GM12878 (cell line): ENCODE results near the gene HOXC9. TPM values are rescaled to one million over a fixed set of nuclear protein-coding genes. Genes with fewer than 3 reads are reported as not detected.

ENCODE experiments used
- ATAC-seq: fragments of 200-7000 bp; cut with Tn5 transposase; 3 replicates; pipeline ENCODE4 v1.9.1; 2020; ENCODE audit warnings: mild to moderate bottlenecking, moderate library complexity
- BruUV-seq: library from RNA; stranded (reverse); fragments of 400-500 nt; replicated peaks from 2 replicates; lab custom pipeline; 2021; lab: Mats Ljungman, UMichigan
- CTCF ChIA-PET: fragments of 300-600 bp; sonication (Branson Sonifier 250); formaldehyde crosslinking; extraction: SDS; loops from one replicate; lab custom pipeline; 2021; ENCODE audit warnings: inconsistent platforms; lab: Yijun Ruan, JAX
- POLR2A ChIA-PET: fragments of 350-600 bp; formaldehyde crosslinking; extraction: SDS; loops from one replicate; lab custom pipeline; 2021; ENCODE audit warnings: inconsistent platforms; lab: Charles Lee
- RAD21 ChIA-PET: fragments of 300-600 bp; sonication (Branson Sonifier 250); formaldehyde crosslinking; loops from one replicate; lab custom pipeline; 2023; ENCODE audit warnings: antibody characterized with exemption; ENCODE audit not compliant: unreplicated experiment; lab: Charles Lee
- SMC1A ChIA-PET: fragments of 300-600 bp; sonication (Branson Sonifier 250); formaldehyde crosslinking; loops from one replicate; lab custom pipeline; 2023; ENCODE audit not compliant: unreplicated experiment, uncharacterized antibody; lab: Charles Lee
- DNase-seq: peaks from one replicate; pipeline ENCODE4 v3.0.0-alpha.2; 2011; ENCODE audit warnings: low read depth, low spot score
- FAIRE-seq: peaks from 3 replicates; lab custom pipeline; 2011; peaks lifted over from hg19 to GRCh38; lab: Jason Lieb, UNC
- H2AFZ ChIP-seq: 2 replicates; pipeline ENCODE4 v1.6.0; 2011; ENCODE audit warnings: low read depth, low read length, control low read depth; ENCODE audit not compliant: control insufficient read depth
- H3K27ac ChIP-seq: 2 replicates; pipeline ENCODE4 v1.5.1; 2011; ENCODE audit warnings: control low read depth; ENCODE audit not compliant: control insufficient read depth, insufficient read depth
- H3K27me3 ChIP-seq, 2 experiments: replicated peaks in 1 of 2; 2 replicates each; pipeline versions ENCODE4 v1.6.0 to v1.6.1; 2011; ENCODE audit warnings: low read length in 1 of 2; ENCODE audit not compliant: control insufficient read depth in 2 of 2, insufficient read depth in 2 of 2
- H3K36me3 ChIP-seq, 2 experiments: 2 replicates each; pipeline ENCODE4 v1.5.1; 2011; ENCODE audit warnings: low read length in 1 of 2; ENCODE audit not compliant: control insufficient read depth in 2 of 2, insufficient read depth in 2 of 2
- H3K4me1 ChIP-seq: 2 replicates; pipeline ENCODE4 v1.6.1; 2011; ENCODE audit warnings: mild to moderate bottlenecking, low read length, moderate library complexity, mixed read lengths; ENCODE audit not compliant: control insufficient read depth, insufficient read depth
- H3K4me2 ChIP-seq: 2 replicates; pipeline ENCODE4 v1.6.0; 2011; ENCODE audit warnings: control low read depth; ENCODE audit not compliant: control insufficient read depth, insufficient read depth
- H3K4me3 ChIP-seq: fragments of 200-600 bp; sonication (generic); 2 replicates; pipeline ENCODE4 v1.5.1; 2016
- H3K79me2 ChIP-seq: 2 replicates; pipeline ENCODE4 v1.6.0; 2011; ENCODE audit warnings: low read length; ENCODE audit not compliant: control insufficient read depth, insufficient read depth
- H3K9ac ChIP-seq: 2 replicates; pipeline ENCODE4 v1.8.0; 2011; ENCODE audit warnings: low read length, control low read depth, mixed read lengths; ENCODE audit not compliant: control insufficient read depth, insufficient read depth
- H3K9me3 ChIP-seq: replicated peaks from 3 replicates; pipeline ENCODE4 v1.5.1; 2011; ENCODE audit warnings: mild to moderate bottlenecking, low read length; ENCODE audit not compliant: control insufficient read depth, insufficient read depth
- H4K20me1 ChIP-seq: 2 replicates; pipeline ENCODE4 v1.6.0; 2011; ENCODE audit not compliant: control insufficient read depth, insufficient read depth
- FOS ChIP-seq: IDR thresholded peaks from 3 replicates; pipeline ENCODE4 v1.6.1; 2011; ENCODE audit warnings: borderline replicate concordance; ENCODE audit not compliant: insufficient read length; ENCODE audit errors: extremely low read depth
- HDAC2 ChIP-seq: fragments of 200-600 bp; sonication (generic); IDR thresholded peaks from 2 replicates; pipeline ENCODE4 v1.6.1; 2017
- IRF4 ChIP-seq: IDR thresholded peaks from 2 replicates; pipeline ENCODE4 v1.6.1; 2011; ENCODE audit warnings: low read depth, low read length
- MYB ChIP-seq: fragments of 150-350 bp; IDR thresholded peaks from 2 replicates; pipeline ENCODE4 v1.6.1; 2014; ENCODE audit warnings: mild to moderate bottlenecking, low read depth, low read length, borderline replicate concordance
- NR2C2 ChIP-seq: IDR thresholded peaks from 2 replicates; pipeline ENCODE4 v1.6.1; 2011; ENCODE audit warnings: borderline replicate concordance, low read depth; ENCODE audit not compliant: control insufficient read depth, insufficient read length
- SIX5 ChIP-seq: IDR thresholded peaks from 2 replicates; pipeline ENCODE4 v1.6.1; 2011; ENCODE audit warnings: mild to moderate bottlenecking, low read depth, low read length, moderate library complexity; ENCODE audit not compliant: severe bottlenecking
- STAT1 ChIP-seq: fragments of 450-650 bp; conservative IDR thresholded peaks from 2 replicates; pipeline ENCODE4 v1.6.1; 2014; ENCODE audit warnings: antibody characterized with exemption, mild to moderate bottlenecking
- TCF3 ChIP-seq: IDR thresholded peaks from 2 replicates; pipeline ENCODE4 v1.6.1; 2012; ENCODE audit warnings: low read depth, mild to moderate bottlenecking, low read length, borderline replicate concordance; ENCODE audit not compliant: insufficient read depth
- ZBTB40 ChIP-seq: fragments of 450-650 bp; IDR thresholded peaks from 2 replicates; pipeline ENCODE4 v1.6.1; 2016; ENCODE audit warnings: mild to moderate bottlenecking, moderate library complexity, borderline replicate concordance
- ZNF592 ChIP-seq: fragments of 450-650 bp; IDR thresholded peaks from 2 replicates; pipeline ENCODE4 v1.6.1; 2017; ENCODE audit warnings: mild to moderate bottlenecking, moderate library complexity
- WGBS: methylation state at CpG from one replicate; pipeline ENCODE4 v1.1.6; 2016; ENCODE audit warnings: low lambda C conversion rate; ENCODE audit not compliant: insufficient replicate concordance, insufficient coverage; ENCODE audit errors: missing lambda C conversion rate; 5-methylcytosine and 5-hydroxymethylcytosine counted together
- in situ Hi-C: fragments of 300-500 bp; cut with MboI; formaldehyde crosslinking; loops from 9 replicates; pipeline ENCODE4 v1.14.3; 2018; ENCODE audit warnings: mixed read lengths
- intact Hi-C: fragments of 100-400 bp; cut with micrococcal nuclease; formaldehyde crosslinking; loops from one replicate; pipeline ENCODE4 v1.14.2; 2022; ENCODE audit not compliant: unreplicated experiment
- polyA plus RNA-seq, 11 experiments: library from polyadenylated mRNA; depleted of rRNA in 4 of 11; unstranded in 6 of 11; stranded (reverse) in 5 of 11; fragments of >200 nt; fragmentation: Nextera tagmentation in 4 of 11; fragmentation: Illumina TruSeq in 1 of 11; extraction: Ambion mirVana in 4 of 11; extraction: Trizol in 1 of 11; gene quantifications; 1 replicate in 1 of 11; 2 replicates in 10 of 11; pipeline versions ENCODE4 v1.2.1 to v1.2.3, GENCODE V29; 2011 to 2016; ENCODE audit warnings: inconsistent platforms in 2 of 11, missing spikeins in 2 of 11, low read depth in 1 of 11
- total RNA-seq, 4 experiments: library from RNA; depleted of rRNA in 3 of 4; stranded (reverse); fragments of >200 nt in 3 of 4; fragmentation: Illumina TruSeq in 1 of 4; extraction: Trizol in 1 of 4; gene quantifications; 2 replicates each; pipeline versions ENCODE4 v1.2.1 to v1.2.3, GENCODE V29; 2013 to 2021

Gene HOXC9
- total and polyA plus RNA-seq, 10 of the 15 experiments (the other 5 are each of a cell fraction or from before 2014, with no cell fraction given), result not detected

- in situ Hi-C loops, result no loop called here
- H3K27ac ChIP-seq, result no peak overlapping the region
- peaks cover 32 to 55% of the 10 kb centered on the region in 2 experiments for H3K27me3 ChIP-seq
- H3K9me3 ChIP-seq, result no peaks in the 10 kb centered on the region
- WGBS, result 0% methylated on average over 4 of the region's 4 CpGs
- intact Hi-C loops, result loop anchor here (5.0 to 10.0 kb wide), 3 partner anchors 193 to 283 kb away; no protein-coding TSS in a partner anchor
- TF ChIP-seq ZBTB40, result no peak
- TF ChIP-seq TCF3, result no peak
- no peak for TF ChIP-seq NR2C2
- TF ChIP-seq HDAC2, result no peak
- TF ChIP-seq FOS, result no peak
- TF ChIP-seq STAT1, result no peak
- TF ChIP-seq MYB, result no peak
- no peak for TF ChIP-seq SIX5
- TF ChIP-seq ZNF592, result no peak
- no peak for TF ChIP-seq IRF4
- BruUV-seq, result no TSS peak
- no peak overlapping the region for H2AFZ ChIP-seq
- no peak overlapping the region for H3K4me2 ChIP-seq
- FAIRE-seq, result no peak
- no peak overlapping the region for H3K9ac ChIP-seq
- H4K20me1 ChIP-seq, result peaks cover 3% of the 10 kb centered on the region; the same call in 1 of the 2 replicates
- ChIA-PET POLR2A (interaction anchor here (0.6 kb wide), 1 partner anchor 25 kb away, joined by 5 read pairs; no protein-coding TSS in a partner anchor), SMC1A (interaction anchor here (0.6 to 4.5 kb wide), 10 partner anchors 8 to 231 kb away, joined by 3 to 29 read pairs (median 3); no protein-coding TSS in a partner anchor), RAD21 (interaction anchor here (0.8 to 2.2 kb wide), 5 partner anchors 10 to 220 kb away, joined by 3 to 7 read pairs (median 4); partner anchors contain the start of genes HOXC5 and SMUG1), CTCF (interaction anchor here (0.6 to 5.5 kb wide), 14 partner anchors 12 to 287 kb away, joined by 3 to 54 read pairs (median 6); partner anchors contain the start of gene HOXC9)
- peaks cover 15% of the 10 kb centered on the region for H3K4me1 ChIP-seq
- no peak for ATAC-seq
- no peak overlapping the region for H3K4me3 ChIP-seq
- no peaks in the 10 kb centered on the region for H3K79me2 ChIP-seq
- no peak for DNase-seq
- H3K36me3 ChIP-seq, result no peaks in the 10 kb centered on the region
Observed at GRCh38 chr12:53987787-53988230, 12.2 kb upstream of the HOXC9 start.
